Upper lobe of right lung (tissue), 1 donor: ENCODE results near the gene EFCAB12. TPM values are rescaled to one million over a fixed set of nuclear protein-coding genes. Genes with fewer than 3 reads are reported as not detected.

Source experiments
- ATAC-seq: fragments of 200-7000 bp; cut with Tn5 transposase; one replicate; pipeline ENCODE4 v1.9.1; 2020; ENCODE audit warnings: mild to moderate bottlenecking, moderate library complexity
- DNase-seq: peaks from one replicate; pipeline ENCODE4 v3.0.0-alpha.2; 2020
- H3K27ac ChIP-seq: fragments of 200-600 bp; one replicate; pipeline ENCODE4 v1.8.0; 2022
- H3K27me3 ChIP-seq: fragments of 200-600 bp; one replicate; pipeline ENCODE4 v1.8.0; 2022; ENCODE audit warnings: mild to moderate bottlenecking
- H3K36me3 ChIP-seq: fragments of 200-600 bp; one replicate; pipeline ENCODE4 v1.8.0; 2022
- H3K4me1 ChIP-seq: fragments of 200-600 bp; one replicate; pipeline ENCODE4 v1.8.0; 2022
- H3K4me3 ChIP-seq: fragments of 200-600 bp; one replicate; pipeline ENCODE4 v1.8.0; 2022; ENCODE audit warnings: mild to moderate bottlenecking
- H3K9me3 ChIP-seq: fragments of 200-600 bp; one replicate; pipeline ENCODE4 v1.8.0; 2022
- CTCF ChIP-seq: fragments of 200-600 bp; IDR thresholded peaks from one replicate; pipeline ENCODE4 v1.8.0; 2022; ENCODE audit warnings: antibody characterized with exemption
- intact Hi-C: fragments of 100-400 bp; cut with DNase I; formaldehyde crosslinking; loops from one replicate; pipeline ENCODE4 v1.11.0; 2022
- total RNA-seq: library from RNA; stranded (reverse); fragmentation: NEBNext Ultra II Directional; extraction: Animal tissue kit (Norgen Biotek cat#: 25700); gene quantifications from one replicate; pipeline ENCODE4 v1.2.1, GENCODE V29; 2021
- donor health status: DM: no; HTN: yes; CAD: no; lungs with severe emphysema.

Gene EFCAB12
- total RNA-seq, 1 donor from 2014 or later = 0.55 TPM

- intact Hi-C loops = no loop called here
- no peak for TF ChIP-seq CTCF
Measured at GRCh38 chr3:129375099-129375498, 53.3 kb downstream of the EFCAB12 start.

GRCh38 chr3:129371041-129371826 lies 57.2 kb downstream of the EFCAB12 start:
- no peak for DNase-seq
- intact Hi-C loops = no loop called here

More at GRCh38 chr3:129375099-129375498, 53.3 kb downstream of the EFCAB12 start:
- no peak for DNase-seq
- no peak overlapping the region for H3K4me3 ChIP-seq
- no peak overlapping the region for H3K27ac ChIP-seq
- no peaks in the 10 kb centered on the region for H3K4me1 ChIP-seq
- no peak for ATAC-seq
- H3K9me3 ChIP-seq = no peaks in the 10 kb centered on the region
- no peaks in the 10 kb centered on the region for H3K27me3 ChIP-seq
- H3K36me3 ChIP-seq = no peaks in the 10 kb centered on the region

GRCh38 chr3:129370248-129370964 lies 58.0 kb downstream of the EFCAB12 start:
- ATAC-seq = peak; percentile 9

More at GRCh38 chr3:129371041-129371826, 57.2 kb downstream of the EFCAB12 start:
- Histone ChIP-seq H3K36me3 (no peaks in the 10 kb centered on the region), H3K4me3 (no peak overlapping the region), H3K9me3 (no peaks in the 10 kb centered on the region), H3K27ac (no peak overlapping the region), H3K27me3 (no peaks in the 10 kb centered on the region), H3K4me1 (no peaks in the 10 kb centered on the region)
- ATAC-seq = peak; percentile 5
- TF ChIP-seq CTCF = no peak

GRCh38 chr3:129369711-129370110 lies 58.7 kb downstream of the EFCAB12 start:
- no peak overlapping the region for H3K4me3 ChIP-seq
- DNase-seq = no peak
- no peaks in the 10 kb centered on the region for H3K4me1 ChIP-seq
- TF ChIP-seq CTCF = no peak
- no peaks in the 10 kb centered on the region for H3K9me3 ChIP-seq
- peak; percentile 14 for ATAC-seq
- intact Hi-C loops = no loop called here
- no peaks in the 10 kb centered on the region for H3K36me3 ChIP-seq
- no peaks in the 10 kb centered on the region for H3K27me3 ChIP-seq
- H3K27ac ChIP-seq = no peak overlapping the region

More at GRCh38 chr3:129370248-129370964, 58.0 kb downstream of the EFCAB12 start:
- no peak for DNase-seq
- H3K4me3 ChIP-seq = no peak overlapping the region
- no peaks in the 10 kb centered on the region for H3K9me3 ChIP-seq
- no peak for TF ChIP-seq CTCF
- H3K4me1 ChIP-seq = no peaks in the 10 kb centered on the region
- no peaks in the 10 kb centered on the region for H3K27me3 ChIP-seq
- no peaks in the 10 kb centered on the region for H3K36me3 ChIP-seq
- no peak overlapping the region for H3K27ac ChIP-seq
- intact Hi-C loops = no loop called here

GRCh38 chr3:129367821-129368220 lies 60.6 kb downstream of the EFCAB12 start:
- DNase-seq (no peak), ATAC-seq (no peak)
- no peak for TF ChIP-seq CTCF
- Histone ChIP-seq H3K27ac (no peak overlapping the region), H3K4me1 (no peaks in the 10 kb centered on the region), H3K4me3 (no peak overlapping the region), H3K36me3 (no peaks in the 10 kb centered on the region), H3K9me3 (no peaks in the 10 kb centered on the region), H3K27me3 (no peaks in the 10 kb centered on the region)
- intact Hi-C loops = no loop called here
